ENCODE data around the gene MAX. TPM values are rescaled to one million over a fixed set of nuclear protein-coding genes. Genes with fewer than 3 reads are reported as not detected.

Gene MAX
- total RNA-seq, 6 experiments from 2014 or later: 79.0 to 95.6 (median 81.9) TPM

- Mint-ChIP-seq H3K27ac (no peak overlapping the region), H3K4me3 (no peak overlapping the region), H3K4me1 (ENCODE audit: low read depth) (no peaks in the 10 kb centered on the region), H3K27me3 (ENCODE audit: insufficient read depth) (no peaks in the 10 kb centered on the region), H3K36me3 (ENCODE audit: low read depth) (peaks cover 32% of the 10 kb centered on the region), H3K9me3 (no peaks in the 10 kb centered on the region)
- DNase-seq: no peak
- TF ChIP-seq CTCF (IDR thresholded peaks at IDR 0.05): no peak
Measured at GRCh38 chr14:65074449-65075150, 27.7 kb downstream of the MAX start.

GRCh38 chr14:65073605-65074201 is 28.6 kb downstream of the MAX start:
- Mint-ChIP-seq H3K9me3 (no peaks in the 10 kb centered on the region), H3K4me1 (ENCODE audit: low read depth) (no peaks in the 10 kb centered on the region), H3K27ac (no peak overlapping the region), H3K27me3 (ENCODE audit: insufficient read depth) (no peaks in the 10 kb centered on the region), H3K36me3 (ENCODE audit: low read depth) (peaks cover 27% of the 10 kb centered on the region), H3K4me3 (no peak overlapping the region)
- no peak for TF ChIP-seq CTCF (IDR thresholded peaks at IDR 0.05)
- no peak for DNase-seq

- Mint-ChIP-seq H3K36me3 (ENCODE audit: low read depth) (peaks cover 26% of the 10 kb centered on the region), H3K9me3 (no peaks in the 10 kb centered on the region), H3K4me1 (ENCODE audit: low read depth) (no peaks in the 10 kb centered on the region), H3K27ac (no peak overlapping the region), H3K4me3 (no peak overlapping the region), H3K27me3 (ENCODE audit: insufficient read depth) (no peaks in the 10 kb centered on the region)
- no peak for DNase-seq
- no peak for TF ChIP-seq CTCF (IDR thresholded peaks at IDR 0.05)
Measured at GRCh38 chr14:65072937-65073336, 29.4 kb downstream of the MAX start.

GRCh38 chr14:65072256-65072655 is 30.1 kb downstream of the MAX start:
- Mint-ChIP-seq H3K27ac (no peak overlapping the region), H3K4me1 (ENCODE audit: low read depth) (no peaks in the 10 kb centered on the region), H3K9me3 (no peaks in the 10 kb centered on the region), H3K4me3 (no peak overlapping the region), H3K36me3 (ENCODE audit: low read depth) (peaks cover 20% of the 10 kb centered on the region), H3K27me3 (ENCODE audit: insufficient read depth) (no peaks in the 10 kb centered on the region)
- DNase-seq: no peak
- no peak for TF ChIP-seq CTCF (IDR thresholded peaks at IDR 0.05)

- Mint-ChIP-seq H3K27ac (no peak overlapping the region), H3K36me3 (ENCODE audit: low read depth) (peaks cover 16% of the 10 kb centered on the region), H3K9me3 (no peaks in the 10 kb centered on the region), H3K27me3 (ENCODE audit: insufficient read depth) (no peaks in the 10 kb centered on the region), H3K4me1 (ENCODE audit: low read depth) (no peaks in the 10 kb centered on the region), H3K4me3 (no peak overlapping the region)
- no peak for DNase-seq
- TF ChIP-seq CTCF (IDR thresholded peaks at IDR 0.05): no peak
Measured at GRCh38 chr14:65071544-65071943, 30.8 kb downstream of the MAX start.

All from HFFc6 (cell line).